GM15510 (cell line): ENCODE results near the gene IL17F.

Experiments used
- POLR2A ChIP-seq: IDR thresholded peaks from 3 replicates; pipeline ENCODE4 v1.6.1; 2011; ENCODE audit warnings: borderline replicate concordance; ENCODE audit not compliant: insufficient read length; ENCODE audit errors: extremely low read depth

IL17F gene

GRCh38 chr6:52244400-52244799 lies at the start of gene IL17F:
IL17F (minus strand) TSS chr6:52244500; CDS start chr6:52244429, 71 bp downstream.
- TF ChIP-seq POLR2A: no peak

DNA sequence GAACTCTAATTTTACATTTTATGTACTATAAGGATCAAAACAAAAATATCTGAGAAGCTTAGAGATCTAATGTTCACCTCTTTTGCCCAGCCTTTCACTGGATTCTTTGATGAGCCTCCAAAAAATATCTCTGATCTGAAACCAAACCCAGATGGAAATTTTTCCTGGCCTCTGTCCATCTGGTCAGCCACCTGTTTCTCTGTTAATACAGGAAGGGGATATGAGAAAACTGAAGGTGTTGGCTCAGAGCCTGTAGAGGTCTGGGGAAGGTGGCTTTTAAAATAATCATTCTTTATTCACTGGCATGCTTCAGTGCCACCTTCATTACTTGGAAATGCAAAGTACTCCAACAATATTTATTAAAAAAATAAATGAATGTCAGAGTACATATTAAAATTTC lies 48.8 kb upstream of the IL17F start:
- TF ChIP-seq POLR2A: no peak

- no peak for TF ChIP-seq POLR2A
Observed at GRCh38 chr6:52288841-52289240, 44.5 kb upstream of the IL17F start.

DNA sequence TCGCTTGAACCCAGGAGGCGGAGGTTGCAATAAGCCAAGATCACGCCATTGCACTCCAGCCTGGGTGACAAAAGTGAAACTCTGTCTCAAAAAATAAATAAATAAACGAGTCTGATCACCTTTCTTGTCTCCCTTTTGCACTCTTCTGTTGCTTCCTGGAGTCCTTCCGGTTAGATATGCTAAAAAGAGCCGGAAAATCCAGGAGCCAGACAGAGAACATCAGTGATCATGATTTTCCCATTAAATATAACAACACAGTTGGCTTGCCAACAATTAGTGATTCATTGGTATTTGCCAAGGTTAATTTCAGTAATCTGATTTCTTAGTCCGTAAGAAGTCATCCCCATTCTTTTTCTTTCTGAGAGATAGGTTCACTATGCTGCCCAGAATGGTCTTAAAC lies 43.9 kb upstream of the IL17F start:
- no peak for TF ChIP-seq POLR2A

- TF ChIP-seq POLR2A: no peak
Observed at GRCh38 chr6:52286798-52287432, 42.6 kb upstream of the IL17F start.

- no peak for TF ChIP-seq POLR2A
Observed at GRCh38 chr6:52285177-52286068, 41.1 kb upstream of the IL17F start.

GRCh38 chr6:52284460-52285176 lies 40.3 kb upstream of the IL17F start, which contains the start of gene MCM3:
MCM3 (minus strand) TSS chr6:52284742; CDS start chr6:52284674, 68 bp downstream.
- TF ChIP-seq POLR2A: peak; percentile 62

GRCh38 chr6:52284131-52284459 lies 39.8 kb upstream of the IL17F start:
- no peak for TF ChIP-seq POLR2A

DNA sequence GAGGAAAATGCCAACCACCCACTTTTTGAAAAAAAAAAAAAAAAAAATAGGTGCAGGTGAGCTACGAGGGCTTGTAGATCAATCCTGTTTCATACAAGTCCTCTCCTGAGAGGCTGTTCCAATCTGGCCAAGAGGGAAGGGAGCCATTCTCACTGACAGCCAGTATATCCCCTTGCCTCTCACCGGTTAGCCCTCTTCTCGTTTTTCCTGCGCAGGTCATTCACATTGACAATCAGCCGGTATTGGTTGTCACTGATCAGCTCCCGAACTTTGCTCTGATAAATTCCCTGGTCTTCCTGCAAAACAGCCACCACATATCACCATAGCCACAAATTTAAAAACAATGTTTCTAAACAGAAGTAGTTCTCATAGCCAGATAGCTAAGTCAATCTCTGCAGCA lies 38.8 kb upstream of the IL17F start:
- TF ChIP-seq POLR2A: no peak

DNA sequence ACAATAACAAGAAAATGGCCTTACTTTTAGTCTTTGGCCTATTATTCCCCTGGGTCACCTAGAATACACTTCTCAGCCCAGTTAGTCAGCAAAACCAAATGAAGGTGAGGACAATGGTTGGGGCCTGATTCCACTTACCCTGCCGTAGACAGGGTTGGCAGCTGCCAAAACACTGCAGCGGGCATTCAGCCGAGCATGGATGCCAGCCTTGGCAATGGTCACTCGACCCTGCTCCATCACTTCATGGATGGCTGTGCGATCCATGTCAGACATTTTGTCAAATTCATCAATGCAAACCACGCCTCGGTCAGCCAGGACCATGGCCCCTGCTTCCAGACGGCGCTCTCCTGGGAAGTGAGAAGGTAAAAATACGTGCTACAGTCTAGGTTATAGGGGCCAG lies 31.8 kb upstream of the IL17F start:
- TF ChIP-seq POLR2A: no peak

GRCh38 chr6:52271852-52272460 lies 27.7 kb upstream of the IL17F start:
- TF ChIP-seq POLR2A: no peak

GRCh38 chr6:52263709-52264540 lies 19.6 kb upstream of the IL17F start:
- TF ChIP-seq POLR2A: no peak

- TF ChIP-seq POLR2A: no peak
Observed at GRCh38 chr6:52262620-52263344, 18.5 kb upstream of the IL17F start.
